K562 (cell line): ENCODE data around the gene NELL1. TPM values are rescaled to one million over a fixed set of nuclear protein-coding genes. Genes with fewer than 3 reads are reported as not detected.

ENCODE experiments used
- ATAC-seq: fragments of 200-7000 bp; cut with Tn5 transposase; 3 replicates; pipeline ENCODE4 v1.9.1; 2020; ENCODE audit warnings: moderate library complexity
- BruUV-seq: library from RNA; stranded (reverse); fragments of 400-500 nt; replicated peaks from 2 replicates; lab custom pipeline; 2021; lab: Mats Ljungman, UMichigan
- CTCF ChIA-PET: fragments of 300-600 bp; formaldehyde crosslinking; extraction: SDS; loops from one replicate; lab custom pipeline; 2021; ENCODE audit warnings: low intra/inter-chr PET ratio; lab: Yijun Ruan, JAX
- POLR2A ChIA-PET: fragments of 300-600, 350-650 bp; sonication (Branson Sonifier 250); formaldehyde crosslinking; extraction: SDS; loops from one replicate; lab custom pipeline; 2021; ENCODE audit warnings: antibody characterized with exemption, inconsistent platforms; lab: Yijun Ruan, JAX
- DNase-seq, 4 experiments: peaks; one replicate each; pipeline versions ENCODE4 v3.0.0 to v3.0.0-alpha.2; 2011 to 2018; ENCODE audit warnings: low spot score in 3 of 4, mixed read lengths in 3 of 4; ENCODE audit errors: extremely low read depth in 1 of 4
- FAIRE-seq: peaks from 2 replicates; lab custom pipeline; 2011; peaks lifted over from hg19 to GRCh38; lab: Jason Lieb, UNC
- H2AFZ ChIP-seq: 2 replicates; pipeline ENCODE4 v1.6.0; 2011; ENCODE audit warnings: low read depth, low read length, control low read depth, inconsistent platforms
- H3K27ac ChIP-seq: fragments of 200-600 bp; 3 replicates; pipeline ENCODE4 v1.8.0; 2011; ENCODE audit warnings: low read depth, mild to moderate bottlenecking, control low read depth, inconsistent platforms, low read length, moderate library complexity, mixed read lengths; ENCODE audit errors: extremely low read depth
- H3K27me3 ChIP-seq, 2 experiments: fragments of 300-600 bp in 1 of 2; 2 replicates in 1 of 2; 3 replicates in 1 of 2; pipeline versions ENCODE4 v1.6.0 to v1.8.0; 2011; ENCODE audit warnings: inconsistent platforms in 2 of 2, low read length in 2 of 2, mild to moderate bottlenecking in 1 of 2, mixed read lengths in 1 of 2, moderate library complexity in 1 of 2; ENCODE audit not compliant: control insufficient read depth in 2 of 2, insufficient read depth in 2 of 2
- H3K36me3 ChIP-seq: fragments of 300-600 bp; 3 replicates; pipeline ENCODE4 v1.8.0; 2011; ENCODE audit warnings: mild to moderate bottlenecking, low read length, inconsistent platforms; ENCODE audit not compliant: control insufficient read depth, insufficient read depth
- H3K4me1 ChIP-seq, 2 experiments: fragments of 200-600 bp in 1 of 2; replicated peaks in 1 of 2; 2 replicates in 1 of 2; 3 replicates in 1 of 2; pipeline versions ENCODE4 v1.5.1 to v1.8.0; 2011; ENCODE audit warnings: inconsistent platforms in 2 of 2, low read length in 2 of 2, mild to moderate bottlenecking in 1 of 2, mixed read lengths in 1 of 2, moderate library complexity in 1 of 2; ENCODE audit not compliant: control insufficient read depth in 2 of 2, insufficient read depth in 2 of 2
- H3K4me2 ChIP-seq: 2 replicates; pipeline ENCODE4 v1.6.1; 2011; ENCODE audit warnings: low read length, control low read depth, inconsistent platforms, mixed read lengths; ENCODE audit not compliant: insufficient read depth
- H3K4me3 ChIP-seq: fragments of 200-600 bp; sonication (generic), shearing (Covaris generic); 2 replicates; pipeline ENCODE4 v1.5.1; 2016; ENCODE audit warnings: control low read depth, inconsistent platforms
- H3K79me2 ChIP-seq: fragments of 200-600 bp; 3 replicates; pipeline ENCODE4 v1.8.0; 2011; ENCODE audit warnings: low read length, inconsistent platforms; ENCODE audit not compliant: control insufficient read depth, insufficient read depth
- H3K9ac ChIP-seq, 2 experiments: 2 replicates each; pipeline versions ENCODE4 v1.6.0 to v1.6.1; 2011; ENCODE audit warnings: low read depth in 2 of 2, low read length in 2 of 2, control low read depth in 1 of 2, inconsistent platforms in 1 of 2, mild to moderate bottlenecking in 1 of 2, mixed read lengths in 1 of 2; ENCODE audit not compliant: insufficient read depth in 1 of 2
- H3K9me1 ChIP-seq: one replicate; pipeline ENCODE4 v1.6.0; 2011; ENCODE audit warnings: inconsistent platforms, mild to moderate bottlenecking, low read length, moderate library complexity; ENCODE audit not compliant: control insufficient read depth, insufficient read depth
- H3K9me3 ChIP-seq: replicated peaks from 2 replicates; pipeline ENCODE4 v1.5.1; 2011; ENCODE audit warnings: low read depth, low read length, inconsistent platforms; ENCODE audit not compliant: control insufficient read depth, insufficient read depth
- H4K20me1 ChIP-seq: replicated peaks from 2 replicates; pipeline ENCODE4 v1.6.1; 2011; ENCODE audit warnings: low read length, inconsistent platforms, mixed read lengths; ENCODE audit not compliant: control insufficient read depth, insufficient read depth
- ELF4 ChIP-seq: fragments of 450-650 bp; formaldehyde crosslinking; IDR thresholded peaks from 2 replicates; pipeline ENCODE4 v1.4.0; 2022; ENCODE audit warnings: missing genetic modification characterization
- FOXJ3 ChIP-seq: sonication (generic); formaldehyde crosslinking; IDR thresholded peaks from 2 replicates; pipeline ENCODE4 v1.4.0; 2020; ENCODE audit warnings: mild to moderate bottlenecking, missing genetic modification reagents
- HCFC1 ChIP-seq: IDR thresholded peaks from 2 replicates; pipeline ENCODE4 v1.6.1; 2012; ENCODE audit warnings: low read depth, low read length, improper control_type of control experiment
- HNRNPK ChIP-seq: fragments of 200-400 bp; formaldehyde crosslinking; IDR thresholded peaks from one replicate; pipeline ENCODE4 v1.6.1; 2018; ENCODE audit warnings: mild to moderate bottlenecking, low read depth, low read length; ENCODE audit not compliant: poor library complexity, severe bottlenecking
- IRF1 ChIP-seq: sonication (generic); formaldehyde crosslinking; IDR thresholded peaks from 2 replicates; pipeline ENCODE4 v1.8.0; 2022; ENCODE audit warnings: missing genetic modification reagents, mild to moderate bottlenecking, borderline replicate concordance
- PCBP2 ChIP-seq: fragments of 200-400 bp; formaldehyde crosslinking; IDR thresholded peaks from 2 replicates; pipeline ENCODE4 v1.6.1; 2018; ENCODE audit warnings: low read length, low read depth, mild to moderate bottlenecking, moderate library complexity; ENCODE audit not compliant: poor library complexity, severe bottlenecking
- SLC30A9 ChIP-seq: fragments of 250-450 bp; sonication (Bioruptor Pico); IDR thresholded peaks from 2 replicates; pipeline ENCODE4 v1.8.0; 2022; ENCODE audit warnings: mild to moderate bottlenecking, moderate library complexity
- SNAPC5 ChIP-seq: fragments of 250-450 bp; sonication (Bioruptor Pico); IDR thresholded peaks from 2 replicates; pipeline ENCODE4 v1.8.0; 2021; ENCODE audit warnings: moderate library complexity, mild to moderate bottlenecking, inconsistent platforms
- SREBF2 ChIP-seq: sonication (generic); formaldehyde crosslinking; IDR thresholded peaks from 2 replicates; pipeline ENCODE4 v1.4.0; 2020; ENCODE audit warnings: mild to moderate bottlenecking, missing genetic modification reagents
- ZBTB12 ChIP-seq: fragments of 250-450 bp; sonication (Bioruptor Pico); IDR thresholded peaks from 2 replicates; pipeline ENCODE4 v1.4.0; 2020
- ZBTB34 ChIP-seq: fragments of 250-450 bp; sonication (Bioruptor Pico); IDR thresholded peaks from 2 replicates; pipeline ENCODE4 v1.8.0; 2021; ENCODE audit warnings: mild to moderate bottlenecking, moderate library complexity
- ZNF449 ChIP-seq: fragments of 250-450 bp; sonication (Bioruptor Pico); IDR thresholded peaks from 2 replicates; pipeline ENCODE4 v1.8.0; 2022; ENCODE audit warnings: moderate library complexity, mild to moderate bottlenecking, inconsistent platforms
- ZNF518B ChIP-seq: fragments of 250-450 bp; sonication (Bioruptor Pico); IDR thresholded peaks from 2 replicates; pipeline ENCODE4 v1.5.0; 2021; ENCODE audit warnings: mild to moderate bottlenecking, moderate library complexity
- ZNF551 ChIP-seq: fragments of 250-450 bp; sonication (Bioruptor Pico); IDR thresholded peaks from 2 replicates; pipeline ENCODE4 v1.5.0; 2021; ENCODE audit warnings: mild to moderate bottlenecking, moderate library complexity
- ZNF717 ChIP-seq: fragments of 250-450 bp; sonication (Bioruptor Pico); IDR thresholded peaks from 2 replicates; pipeline ENCODE4 v1.5.0; 2021
- WGBS: fragments of 100-300 bp; shearing (Covaris generic); methylation state at CpG from one replicate; pipeline ENCODE4 v1.1.6; 2016; ENCODE audit warnings: low coverage, mixed read lengths; ENCODE audit not compliant: insufficient coverage; ENCODE audit errors: missing lambda C conversion rate; 5-methylcytosine and 5-hydroxymethylcytosine counted together
- in situ Hi-C: fragments of 300-500 bp; cut with MboI; formaldehyde crosslinking; loops from 4 replicates; pipeline ENCODE4 v1.15.0; 2018; ENCODE audit warnings: inconsistent platforms, mixed read lengths
- intact Hi-C: fragments of 100-400 bp; cut with micrococcal nuclease; formaldehyde crosslinking; loops from 2 replicates; pipeline ENCODE4 v1.14.2; 2022
- polyA plus RNA-seq, 8 experiments: library from polyadenylated mRNA; depleted of rRNA in 4 of 8; stranded (reverse) in 5 of 8; unstranded in 3 of 8; fragments of >200 nt; fragmentation: Nextera tagmentation in 2 of 8; fragmentation: Illumina TruSeq in 1 of 8; extraction: Ambion mirVana in 2 of 8; extraction: Trizol in 1 of 8; gene quantifications; 2 replicates each; pipeline versions ENCODE4 v1.2.1 to v1.2.3, GENCODE V29; 2011 to 2014; ENCODE audit warnings: inconsistent platforms in 1 of 8, missing spikeins in 1 of 8
- total RNA-seq, 7 experiments: library from RNA; depleted of rRNA in 6 of 7; stranded (reverse); fragments of >200 nt in 6 of 7; fragmentation: Illumina TruSeq in 2 of 7; extraction: Trizol in 2 of 7; gene quantifications; 2 replicates each; pipeline versions ENCODE4 v1.2.1 to v1.2.3, GENCODE V29; 2011 to 2021; ENCODE audit warnings: low replicate concordance in 1 of 7

NELL1 gene
- total and polyA plus RNA-seq, 9 of the 15 experiments (the other 6 are each of a cell fraction or from before 2014, with no cell fraction given), result not detected

- ChIA-PET POLR2A (no interaction called here), CTCF (no interaction called here)
- intact Hi-C loops (no loop called here), in situ Hi-C loops (no loop called here)
- Histone ChIP-seq H2AFZ (no peak overlapping the region), H3K4me1 (no peaks in the 10 kb centered on the region), H3K79me2 (no peaks in the 10 kb centered on the region), H3K9me1 (no peaks in the 10 kb centered on the region), H4K20me1 (no peaks in the 10 kb centered on the region), H3K9ac (no peak overlapping the region), H3K4me2 (no peak overlapping the region), H3K4me3 (no peak overlapping the region), H3K27me3 (no peaks in the 10 kb centered on the region), H3K36me3 (no peaks in the 10 kb centered on the region), H3K27ac (no peak overlapping the region), H3K9me3 (no peaks in the 10 kb centered on the region; the same call in 1 of the 2 replicates)
- FAIRE-seq (no peak), ATAC-seq (no peak), DNase-seq (no peak)
- no TSS peak for BruUV-seq
- 0% methylated on average over 3 of the region's 3 CpGs for WGBS
- no peak for TF ChIP-seq ZNF551 (CRISPR knock-in tag)
- no peak for TF ChIP-seq PCBP2
- no peak for TF ChIP-seq ZBTB34
- TF ChIP-seq HNRNPK, result no peak
- no peak for TF ChIP-seq ZNF449 (CRISPR knock-in tag)
- TF ChIP-seq HCFC1, result no peak
- no peak for TF ChIP-seq FOXJ3 (CRISPR knock-in tag)
- no peak for TF ChIP-seq SREBF2 (CRISPR knock-in tag)
- TF ChIP-seq ZNF717 (CRISPR knock-in tag), result no peak
- no peak for TF ChIP-seq ELF4 (CRISPR knock-in tag)
- TF ChIP-seq SNAPC5 (CRISPR knock-in tag), result no peak
- no peak for TF ChIP-seq ZBTB12 (CRISPR knock-in tag)
- TF ChIP-seq SLC30A9 (CRISPR knock-in tag), result no peak
- TF ChIP-seq IRF1, result no peak
- no peak for TF ChIP-seq ZNF518B (CRISPR knock-in tag)
These were observed 802.9 kb downstream of the NELL1 start for GRCh38 chr11:21472261-21472660.
